Psoas muscle (tissue), 8 donors: ENCODE measurements around the gene PPARD. TPM values are rescaled to one million over a fixed set of nuclear protein-coding genes. Genes with fewer than 3 reads are reported as not detected.
"Not testable (repeated sequence)": the region's sequence is repeated elsewhere in the genome, so short reads cannot be mapped to it uniquely, and the experiment has no call there.

Experiments
- ATAC-seq, 4 donors: fragments of 200-7000 bp; cut with Tn5 transposase; one replicate each; pipeline ENCODE4 v1.9.1; 2020; ENCODE audit warnings: moderate library complexity in 3 of 4, mild to moderate bottlenecking in 2 of 4
- DNase-seq, 2 donors: peaks; one replicate each; pipeline ENCODE4 v3.0.0-alpha.2; 2020
- H3K27ac ChIP-seq: fragments of 200-600 bp; one replicate; pipeline ENCODE4 v1.8.0; 2022
- H3K27me3 ChIP-seq, 3 donors: fragments of 200-600 bp in 1 of 3; one replicate each; pipeline versions ENCODE4 v1.6.1 to v1.8.0; 2013 to 2022; ENCODE audit warnings: low read length in 2 of 3, mild to moderate bottlenecking in 2 of 3, moderate library complexity in 1 of 3; ENCODE audit not compliant: insufficient read depth in 3 of 3
- H3K36me3 ChIP-seq, 2 donors: fragments of 200-600 bp in 1 of 2; one replicate each; pipeline versions ENCODE4 v1.6.1 to v1.8.0; 2013 to 2022; ENCODE audit warnings: low read depth in 1 of 2, mild to moderate bottlenecking in 1 of 2, moderate library complexity in 1 of 2; ENCODE audit not compliant: insufficient read depth in 1 of 2
- H3K4me1 ChIP-seq: fragments of 200-600 bp; one replicate; pipeline ENCODE4 v1.8.0; 2022
- H3K4me3 ChIP-seq: fragments of 200-600 bp; one replicate; pipeline ENCODE4 v1.8.0; 2022; ENCODE audit warnings: mild to moderate bottlenecking
- H3K9me3 ChIP-seq: fragments of 200-600 bp; one replicate; pipeline ENCODE4 v1.8.0; 2022
- WGBS, 3 donors: extraction: QIAGEN DNeasy Blood & Tissue Kit; methylation state at CpG; one replicate each; pipeline versions ENCODE4 v1.1.6 to v1.1.7; 2013; 5-methylcytosine and 5-hydroxymethylcytosine counted together
- intact Hi-C, 2 donors: fragments of 100-400 bp; cut with DNase I; formaldehyde crosslinking; loops; one replicate each; pipeline versions ENCODE4 v1.11.0 to v1.14.2; 2022
- polyA plus RNA-seq, 3 donors: library from polyadenylated mRNA; stranded (reverse); fragments of 200-250 nt; gene quantifications; one replicate each; pipeline ENCODE4 v1.2.3, GENCODE V29; 2013
- total RNA-seq, 4 donors: library from RNA; stranded (reverse); fragmentation: NEBNext Ultra II Directional in 2 of 4; extraction: Animal tissue kit (Norgen Biotek cat#: 25700) in 2 of 4; gene quantifications; one replicate each; pipeline versions ENCODE4 v1.2.1 to v1.2.4, GENCODE V29; 2021 to 2023
- TF ChIP-seq, protein P1 (sequence below): fragments of 200-600 bp; IDR thresholded peaks from one replicate; pipeline ENCODE4 v1.8.0; 2022; ENCODE audit warnings: antibody characterized with exemption
- donor health status: healthy with polysubstance abuse.
- donor health status: DM: no; HTN: no; CAD: no; lungs with moderate emphysema.
- donor health status: Bipolar disorder and iron deficiency.
- donor health status: healthy.
- donor health status: DM: yes; HTN: yes; CAD: no.
- donor health status: DM: no; HTN: no; CAD: no.
- donor health status: DM: no; HTN: no; CAD: no.
- donor health status: DM: yes; HTN: yes; CAD: no.

PPARD gene
- total and polyA plus RNA-seq, 7 donors = 13.5 to 187 (median 37.2) TPM

DNA sequence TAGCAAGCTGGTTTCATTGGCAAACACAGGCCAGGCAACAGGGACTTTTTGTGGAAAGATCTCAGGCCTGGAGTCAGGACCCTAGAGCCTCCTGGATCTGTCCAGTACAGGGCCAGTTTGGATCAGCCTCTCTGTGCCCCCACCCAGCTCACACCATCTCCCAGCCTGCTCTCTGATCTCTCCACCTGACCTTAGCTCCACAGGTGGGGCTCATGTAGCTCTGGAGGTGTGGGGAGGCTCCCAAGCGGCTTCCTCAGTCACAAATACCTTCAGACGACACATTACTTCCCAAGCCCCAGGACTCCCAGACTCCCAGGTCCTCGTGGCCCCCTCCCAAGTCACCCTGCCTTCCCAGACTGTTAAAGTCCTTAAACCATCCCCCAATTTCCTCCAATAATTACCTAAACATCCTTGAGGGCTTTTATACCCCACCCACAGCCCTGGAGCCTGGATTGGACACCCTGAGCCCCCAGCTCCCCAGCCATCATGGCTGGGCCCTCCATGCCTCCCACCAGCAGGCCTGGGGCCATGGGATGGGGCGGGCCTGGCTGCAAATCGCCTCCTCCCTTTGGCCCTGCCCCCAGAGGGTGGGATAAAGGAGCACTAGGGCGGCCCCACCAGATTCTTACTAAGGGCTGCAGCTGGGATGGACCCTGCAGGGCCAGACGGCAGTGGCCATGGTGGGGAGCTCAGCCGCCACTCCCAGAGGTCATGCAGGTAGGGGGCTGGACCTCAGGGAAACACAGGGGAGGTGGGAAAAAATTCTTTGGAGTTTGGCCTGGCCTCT is 93.9 kb downstream of the PPARD start:
- H3K27me3 ChIP-seq = no peaks in the 10 kb centered on the region
- WGBS, 3 donors = 85% methylated on average over 8 of the region's 8 CpGs
- TF ChIP-seq, protein P1, sequence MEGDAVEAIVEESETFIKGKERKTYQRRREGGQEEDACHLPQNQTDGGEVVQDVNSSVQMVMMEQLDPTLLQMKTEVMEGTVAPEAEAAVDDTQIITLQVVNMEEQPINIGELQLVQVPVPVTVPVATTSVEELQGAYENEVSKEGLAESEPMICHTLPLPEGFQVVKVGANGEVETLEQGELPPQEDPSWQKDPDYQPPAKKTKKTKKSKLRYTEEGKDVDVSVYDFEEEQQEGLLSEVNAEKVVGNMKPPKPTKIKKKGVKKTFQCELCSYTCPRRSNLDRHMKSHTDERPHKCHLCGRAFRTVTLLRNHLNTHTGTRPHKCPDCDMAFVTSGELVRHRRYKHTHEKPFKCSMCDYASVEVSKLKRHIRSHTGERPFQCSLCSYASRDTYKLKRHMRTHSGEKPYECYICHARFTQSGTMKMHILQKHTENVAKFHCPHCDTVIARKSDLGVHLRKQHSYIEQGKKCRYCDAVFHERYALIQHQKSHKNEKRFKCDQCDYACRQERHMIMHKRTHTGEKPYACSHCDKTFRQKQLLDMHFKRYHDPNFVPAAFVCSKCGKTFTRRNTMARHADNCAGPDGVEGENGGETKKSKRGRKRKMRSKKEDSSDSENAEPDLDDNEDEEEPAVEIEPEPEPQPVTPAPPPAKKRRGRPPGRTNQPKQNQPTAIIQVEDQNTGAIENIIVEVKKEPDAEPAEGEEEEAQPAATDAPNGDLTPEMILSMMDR = no peak
- H3K4me3 ChIP-seq = no peak overlapping the region
- H3K9me3 ChIP-seq = no peaks in the 10 kb centered on the region
- no peaks in the 10 kb centered on the region for H3K36me3 ChIP-seq
- ATAC-seq (no peak), DNase-seq (no peak)
- no peak overlapping the region for H3K27ac ChIP-seq
- peaks cover 11% of the 10 kb centered on the region for H3K4me1 ChIP-seq
- intact Hi-C loops = no loop called here

DNA sequence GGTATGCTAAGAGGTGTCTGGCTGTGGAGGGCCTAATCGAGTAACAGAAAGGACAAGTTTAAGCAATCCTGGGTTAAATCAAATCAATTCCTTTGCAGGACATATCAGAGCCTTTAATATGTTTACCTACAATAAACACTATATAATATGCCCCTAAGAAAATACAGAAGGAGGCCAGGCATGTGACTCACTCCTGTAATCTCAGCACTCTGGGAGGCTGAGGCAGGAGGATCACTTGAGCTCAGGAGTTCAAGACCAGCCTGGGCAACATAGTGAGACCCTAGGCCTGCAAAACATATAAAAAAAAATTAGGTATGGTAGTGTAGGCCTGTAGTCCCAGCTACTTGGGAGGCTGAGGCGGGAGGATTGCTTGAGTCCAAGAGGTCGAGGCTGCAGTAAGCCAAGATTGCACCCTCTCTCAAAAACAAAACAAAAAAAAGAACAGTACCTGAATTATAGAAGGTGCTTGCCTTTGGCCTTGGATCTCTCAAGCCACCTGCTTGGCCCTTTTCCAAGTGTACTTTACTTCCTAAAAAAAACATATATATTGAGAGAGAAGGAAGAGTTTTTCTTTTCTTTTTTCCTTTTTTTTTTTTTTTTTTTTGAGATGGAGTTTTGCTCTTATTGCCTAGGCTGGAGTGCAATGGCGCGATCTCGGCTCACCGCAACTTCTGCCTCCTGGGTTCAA is 96.2 kb downstream of the PPARD start:
- 91 to 99% (median 93%) methylated on average over 3 to 7 of the region's 7 CpGs for WGBS, 3 donors
- H3K27ac ChIP-seq, H3K9me3 ChIP-seq, DNase-seq, ATAC-seq, H3K36me3 ChIP-seq, H3K4me3 ChIP-seq, intact Hi-C loops, H3K27me3 ChIP-seq: not testable (repeated sequence)
- peaks cover 11% of the 10 kb centered on the region for H3K4me1 ChIP-seq

DNA sequence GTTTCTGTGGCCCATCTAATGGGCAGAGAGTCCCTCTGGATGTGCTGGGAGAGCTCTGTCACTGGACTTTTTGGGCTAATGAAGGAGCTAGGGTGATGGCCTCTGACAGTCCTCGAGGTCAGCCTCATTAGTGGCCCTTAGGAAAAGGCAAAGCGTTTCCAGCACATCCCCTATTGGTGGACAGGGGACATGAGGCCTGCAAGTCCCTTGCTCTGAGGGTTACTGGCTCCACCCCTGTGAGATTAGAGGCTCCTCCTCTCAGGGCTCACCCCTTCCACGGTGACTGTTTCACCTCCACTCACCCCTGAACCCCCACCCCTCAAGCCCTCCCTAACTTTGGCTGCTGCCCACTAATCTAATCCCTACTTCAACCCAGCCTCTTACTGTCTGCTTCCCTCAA is 97.0 kb downstream of the PPARD start:
- no peak overlapping the region for H3K4me3 ChIP-seq
- H3K27ac ChIP-seq = no peak overlapping the region
- DNase-seq (no peak), ATAC-seq (no peak)
- intact Hi-C loops = no loop called here
- peaks cover 11% of the 10 kb centered on the region for H3K4me1 ChIP-seq
- no peaks in the 10 kb centered on the region for H3K9me3 ChIP-seq
- H3K36me3 ChIP-seq = no peaks in the 10 kb centered on the region
- TF ChIP-seq, protein P1 = no peak
- 31 to 47% (median 38%) methylated on average over 3 of the region's 3 CpGs for WGBS, 3 donors
- no peaks in the 10 kb centered on the region for H3K27me3 ChIP-seq

DNA sequence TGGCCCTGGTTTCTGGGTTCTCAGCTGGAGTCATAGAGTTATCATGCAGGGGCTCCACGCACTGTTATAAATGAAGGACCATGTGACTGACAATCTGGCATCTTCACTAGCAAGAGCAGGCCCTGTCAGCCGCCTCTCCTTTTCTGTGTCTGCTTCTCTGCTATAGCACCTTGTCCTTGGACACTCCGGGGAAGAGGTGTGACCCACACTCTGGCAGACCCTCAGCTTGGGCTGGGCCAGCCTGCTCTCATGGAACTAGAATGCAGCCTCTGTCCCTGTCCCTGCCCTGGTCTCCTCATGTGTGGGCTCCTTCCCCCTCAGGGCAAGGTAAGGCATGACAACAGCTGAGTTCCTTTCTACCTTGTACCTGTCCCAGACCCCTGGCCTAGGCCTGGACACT is 98.8 kb downstream of the PPARD start:
- TF ChIP-seq, protein P1 = no peak
- Histone ChIP-seq H3K9me3 (no peaks in the 10 kb centered on the region), H3K4me1 (no peaks in the 10 kb centered on the region), H3K36me3 (no peaks in the 10 kb centered on the region), H3K27ac (no peak overlapping the region), H3K4me3 (no peak overlapping the region), H3K27me3 (no peaks in the 10 kb centered on the region)
- ATAC-seq (no peak), DNase-seq (no peak)
- 74 to 86% (median 77%) methylated on average over 3 of the region's 3 CpGs for WGBS, 3 donors
- intact Hi-C loops = no loop called here

DNA sequence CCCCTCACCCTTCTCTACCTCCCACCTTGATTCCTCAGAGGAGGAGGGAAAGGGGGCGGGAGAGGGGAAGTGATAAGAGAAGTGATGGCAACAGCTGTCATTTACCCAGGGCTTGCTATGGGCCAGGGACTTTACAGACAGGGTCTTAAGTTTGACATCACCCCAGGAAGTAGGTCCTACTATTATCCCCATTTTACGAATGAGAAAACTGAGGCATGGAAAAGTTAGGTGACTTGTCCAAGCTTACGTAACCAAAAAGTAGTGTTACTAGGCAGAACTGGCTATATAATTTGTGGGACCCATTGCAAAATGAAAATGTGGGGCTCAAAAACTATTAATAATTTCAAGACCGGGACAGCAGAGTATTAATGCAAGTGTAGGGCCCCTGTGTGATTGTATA is 99.3 kb downstream of the PPARD start:
- intact Hi-C loops = no loop called here
- ATAC-seq (no peak), DNase-seq (no peak)
- Histone ChIP-seq H3K36me3 (no peaks in the 10 kb centered on the region), H3K27me3 (no peaks in the 10 kb centered on the region), H3K9me3 (no peaks in the 10 kb centered on the region), H3K4me1 (no peaks in the 10 kb centered on the region), H3K27ac (no peak overlapping the region), H3K4me3 (no peak overlapping the region)
- TF ChIP-seq, protein P1 = no peak
- 89 to 96% (median 95%) methylated on average over 4 of the region's 4 CpGs for WGBS, 3 donors
